MM.1S (cell line): ENCODE measurements around the gene KCNK17.

Experiments used
- DNase-seq: peaks from one replicate; pipeline ENCODE4 v3.0.0-alpha.2; 2015
- H2AFZ ChIP-seq: fragments of 300-600 bp; sonication (generic); 2 replicates; pipeline ENCODE4 v1.6.0; 2016; ENCODE audit warnings: antibody characterized with exemption, low read length
- H3F3A ChIP-seq: fragments of 300-600 bp; sonication (generic); 2 replicates; pipeline ENCODE4 v1.6.1; 2016; ENCODE audit warnings: mild to moderate bottlenecking, antibody characterized with exemption, low read length, moderate library complexity, mixed read lengths; ENCODE audit not compliant: insufficient read depth
- H3K27ac ChIP-seq: fragments of 300-600 bp; sonication (generic); 2 replicates; pipeline ENCODE4 v1.5.1; 2016; ENCODE audit warnings: mild to moderate bottlenecking, low read length
- H3K27me3 ChIP-seq: fragments of 300-600 bp; sonication (generic); replicated peaks from 2 replicates; pipeline ENCODE4 v1.6.0; 2016; ENCODE audit warnings: low read length; ENCODE audit not compliant: insufficient read depth
- H3K36me3 ChIP-seq: fragments of 300-600 bp; sonication (generic); replicated peaks from 2 replicates; pipeline ENCODE4 v1.6.1; 2016; ENCODE audit warnings: mild to moderate bottlenecking, low read length, mixed read lengths; ENCODE audit not compliant: insufficient read depth
- H3K4me1 ChIP-seq: fragments of 300-600 bp; sonication (generic); 2 replicates; pipeline ENCODE4 v1.6.1; 2016; ENCODE audit warnings: low read length, mixed read lengths
- H3K4me2 ChIP-seq: fragments of 300-600 bp; sonication (generic); 2 replicates; pipeline ENCODE4 v1.6.0; 2016; ENCODE audit warnings: low read depth, low read length
- H3K4me3 ChIP-seq: fragments of 300-600 bp; sonication (generic); 2 replicates; pipeline ENCODE4 v1.5.1; 2016; ENCODE audit warnings: low read length, mixed read lengths
- H3K79me2 ChIP-seq: fragments of 300-600 bp; sonication (generic); 2 replicates; pipeline ENCODE4 v1.6.1; 2016; ENCODE audit warnings: mixed run types, low read length, mixed read lengths
- H3K9ac ChIP-seq: fragments of 300-600 bp; sonication (generic); 2 replicates; pipeline ENCODE4 v1.6.1; 2016; ENCODE audit warnings: low read length, mixed read lengths
- H3K9me2 ChIP-seq: fragments of 300-600 bp; sonication (generic); replicated peaks from 2 replicates; pipeline ENCODE4 v1.6.1; 2016; ENCODE audit warnings: mild to moderate bottlenecking, low read length, mixed read lengths; ENCODE audit not compliant: insufficient read depth
- H3K9me3 ChIP-seq: fragments of 300-600 bp; sonication (generic); replicated peaks from 2 replicates; pipeline ENCODE4 v1.6.1; 2016; ENCODE audit warnings: mild to moderate bottlenecking, low read length, mixed read lengths; ENCODE audit not compliant: insufficient read depth
- H4K20me1 ChIP-seq: fragments of 300-600 bp; sonication (generic); 2 replicates; pipeline ENCODE4 v1.6.1; 2016; ENCODE audit warnings: mild to moderate bottlenecking, low read length, moderate library complexity, mixed read lengths; ENCODE audit not compliant: insufficient read depth
- CTCF ChIP-seq: fragments of 300-600 bp; sonication (generic); IDR thresholded peaks from 2 replicates; pipeline ENCODE4 v1.5.1; 2016; ENCODE audit warnings: antibody characterized with exemption, low read length, mixed read lengths
- EZH2 ChIP-seq: fragments of 300-600 bp; sonication (generic); optimal IDR thresholded peaks from 2 replicates; pipeline ENCODE3; 2017; ENCODE audit warnings: low read depth, mild to moderate bottlenecking, antibody characterized with exemption, low read length, mixed read lengths
- EZH2phosphoT487 ChIP-seq: fragments of 300-600 bp; sonication (generic); IDR thresholded peaks from 2 replicates; pipeline ENCODE4 v1.6.1; 2018; ENCODE audit warnings: antibody characterized with exemption, low read length

The KCNK17 gene

GRCh38 chr6:39309942-39310531 is 4.2 kb downstream of the KCNK17 start:
- H3F3A ChIP-seq = no peaks in the 10 kb centered on the region
- H4K20me1 ChIP-seq = no peaks in the 10 kb centered on the region
- no peaks in the 10 kb centered on the region for H3K79me2 ChIP-seq
- H2AFZ ChIP-seq = no peak overlapping the region
- H3K4me3 ChIP-seq = no peak overlapping the region
- peak; percentile 50 for DNase-seq
- TF ChIP-seq EZH2phosphoT487 (no peak), CTCF (peak; percentile 87), EZH2 (no peak)
- no peaks in the 10 kb centered on the region for H3K9me3 ChIP-seq
- H3K4me2 ChIP-seq = no peak overlapping the region
- H3K4me1 ChIP-seq = no peaks in the 10 kb centered on the region
- no peak overlapping the region for H3K9ac ChIP-seq
- no peak overlapping the region for H3K27ac ChIP-seq
- no peaks in the 10 kb centered on the region for H3K36me3 ChIP-seq
- H3K9me2 ChIP-seq = no peaks in the 10 kb centered on the region
- peaks cover 39% of the 10 kb centered on the region for H3K27me3 ChIP-seq

GRCh38 chr6:39307462-39307861 is 6.8 kb downstream of the KCNK17 start:
- Histone ChIP-seq H3K9me2 (no peaks in the 10 kb centered on the region), H3K9ac (no peak overlapping the region), H3K79me2 (no peaks in the 10 kb centered on the region), H3K27me3 (peaks cover 13% of the 10 kb centered on the region), H3K27ac (no peak overlapping the region), H3F3A (no peaks in the 10 kb centered on the region), H3K36me3 (no peaks in the 10 kb centered on the region), H2AFZ (no peak overlapping the region), H3K4me3 (no peak overlapping the region), H3K9me3 (no peaks in the 10 kb centered on the region), H3K4me2 (no peak overlapping the region), H4K20me1 (no peaks in the 10 kb centered on the region), H3K4me1 (no peaks in the 10 kb centered on the region)
- DNase-seq = no peak
- TF ChIP-seq EZH2phosphoT487 = no peak
- no peak for TF ChIP-seq EZH2
- TF ChIP-seq CTCF = no peak

- no peaks in the 10 kb centered on the region for H3K4me1 ChIP-seq
- no peaks in the 10 kb centered on the region for H3F3A ChIP-seq
- H4K20me1 ChIP-seq = no peaks in the 10 kb centered on the region
- no peak for DNase-seq
- no peaks in the 10 kb centered on the region for H3K79me2 ChIP-seq
- no peak overlapping the region for H3K9ac ChIP-seq
- H3K9me2 ChIP-seq = no peaks in the 10 kb centered on the region
- H3K4me2 ChIP-seq = no peak overlapping the region
- no peak overlapping the region for H3K27ac ChIP-seq
- no peaks in the 10 kb centered on the region for H3K27me3 ChIP-seq
- no peak overlapping the region for H2AFZ ChIP-seq
- no peaks in the 10 kb centered on the region for H3K9me3 ChIP-seq
- no peaks in the 10 kb centered on the region for H3K36me3 ChIP-seq
- H3K4me3 ChIP-seq = no peak overlapping the region
- TF ChIP-seq EZH2phosphoT487 = no peak
- TF ChIP-seq CTCF = no peak
- TF ChIP-seq EZH2 = no peak
Observed at GRCh38 chr6:39304951-39305350, 9.3 kb downstream of the KCNK17 start.
